Activated CD8-positive, alpha-beta memory T cell treated with anti-CD3 and anti-CD28 coated beads for 4 hours (primary cell): ENCODE data around the gene SSX1.
"Not testable (repeated sequence)": the region's sequence is repeated elsewhere in the genome, so short reads cannot be mapped to it uniquely, and the experiment has no call there.

ENCODE experiments used
- DNase-seq, 2 donors: peaks; one replicate each; pipeline ENCODE4 v3.0.0-alpha.2; 2020; ENCODE audit warnings: low read depth in 2 of 2

Gene SSX1

DNA sequence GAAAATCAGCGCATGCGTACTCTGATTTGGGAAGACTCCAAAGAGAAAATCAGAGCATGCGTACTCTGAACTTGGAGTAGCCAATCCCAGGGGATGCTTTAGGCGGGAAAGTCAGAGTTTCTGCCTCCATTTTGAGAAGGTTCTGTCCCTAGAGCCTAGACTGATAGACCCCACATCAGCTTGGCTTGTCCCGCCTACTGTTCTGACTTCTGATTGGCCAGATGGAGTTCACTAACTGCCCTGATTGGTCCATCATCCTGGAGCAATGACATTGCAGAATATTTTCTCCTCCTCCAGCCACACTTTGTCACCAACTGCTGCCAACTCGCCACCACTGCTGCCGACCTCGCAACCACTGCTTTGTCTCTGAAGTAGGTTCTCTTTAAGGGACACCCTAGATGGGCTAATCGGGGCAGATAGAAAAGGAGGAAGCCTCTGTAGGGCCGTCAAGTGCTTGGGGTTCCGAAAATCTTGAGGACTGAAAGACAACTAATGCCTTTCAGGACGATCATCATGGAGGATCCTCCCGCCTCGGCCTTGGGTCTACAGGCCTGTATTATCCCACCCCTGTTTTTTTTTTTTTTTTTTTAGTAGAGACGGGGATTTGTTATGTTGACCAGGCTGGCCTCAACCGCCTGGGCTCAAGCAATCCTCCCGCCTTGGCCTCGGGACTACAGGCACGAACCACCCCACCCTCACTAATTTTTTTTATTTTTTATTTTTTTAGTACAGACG is at the start of gene SSX1:
Gene SSX1, plus strand, starts transcription at position 331 of the 735 bp plus-strand sequence. CDS start 1,850 bp downstream, outside the sequence.
- not testable (repeated sequence) for DNase-seq

GRCh38 chrX:48214341-48214740 is 40.9 kb upstream of the SSX1 start:
- not testable (repeated sequence) for DNase-seq

DNA sequence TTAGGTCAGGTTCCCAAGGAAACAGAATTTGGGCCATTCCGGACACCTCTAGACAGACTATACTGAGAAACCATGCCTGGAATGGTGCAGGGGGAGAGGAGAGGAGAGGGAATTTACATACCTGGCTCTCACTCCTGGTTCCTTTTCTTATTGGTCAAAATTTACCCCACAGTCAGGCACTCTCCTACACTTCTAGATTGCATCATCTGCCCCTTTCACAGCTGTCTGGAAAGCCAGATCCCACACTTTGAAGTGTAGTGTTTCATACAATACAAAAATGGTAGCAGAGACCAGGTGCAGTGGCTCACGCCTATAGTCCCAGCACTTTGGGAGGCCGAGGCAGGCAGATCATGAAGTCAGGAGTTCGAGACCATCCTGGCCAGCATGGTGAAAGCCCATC is 31.0 kb upstream of the SSX1 start:
- not testable (repeated sequence) for DNase-seq

DNA sequence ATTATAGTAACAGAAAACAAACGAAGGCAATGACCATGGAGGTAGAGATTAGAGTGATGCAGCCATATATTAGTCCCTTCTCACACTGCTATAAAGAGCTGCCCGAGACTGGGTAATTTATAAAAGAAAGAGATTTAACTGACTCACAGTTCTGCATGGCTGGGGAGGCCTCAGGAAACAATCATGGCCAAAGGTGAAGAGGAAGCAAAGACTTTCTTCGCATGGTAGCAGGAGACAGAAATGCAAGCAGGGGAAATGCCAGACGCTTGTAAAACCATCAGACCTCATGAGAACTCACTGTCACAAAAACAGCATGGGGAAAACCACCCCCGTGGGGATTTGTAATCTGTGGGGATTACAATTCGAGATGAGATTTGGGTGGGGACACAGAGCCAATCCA is 2.2 kb upstream of the SSX1 start:
- not testable (repeated sequence) for DNase-seq

GRCh38 chrX:48274365-48274764 is 19.2 kb downstream of the SSX1 start:
- DNase-seq, result not testable (repeated sequence)

DNA sequence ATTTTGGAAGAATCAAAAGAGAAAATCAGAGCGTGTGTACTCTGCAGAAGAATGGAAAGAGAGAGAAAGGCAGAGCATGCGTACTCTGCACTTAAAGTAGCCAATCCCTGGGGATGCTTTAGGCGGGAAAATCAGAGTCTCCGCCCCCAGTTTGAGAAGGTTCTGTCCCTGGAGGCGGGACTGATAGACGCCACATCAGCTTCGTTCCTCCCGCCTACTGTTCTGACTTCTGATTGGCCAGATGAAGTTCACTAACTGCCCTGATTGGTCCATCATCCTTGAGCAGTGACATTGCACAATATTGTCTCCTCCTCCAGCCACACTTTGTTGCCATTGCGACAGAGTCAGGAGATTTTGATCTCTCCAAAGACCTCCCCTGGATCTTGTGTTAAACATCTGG is 23.8 kb downstream of the SSX1 start:
- DNase-seq, result no peak

DNA sequence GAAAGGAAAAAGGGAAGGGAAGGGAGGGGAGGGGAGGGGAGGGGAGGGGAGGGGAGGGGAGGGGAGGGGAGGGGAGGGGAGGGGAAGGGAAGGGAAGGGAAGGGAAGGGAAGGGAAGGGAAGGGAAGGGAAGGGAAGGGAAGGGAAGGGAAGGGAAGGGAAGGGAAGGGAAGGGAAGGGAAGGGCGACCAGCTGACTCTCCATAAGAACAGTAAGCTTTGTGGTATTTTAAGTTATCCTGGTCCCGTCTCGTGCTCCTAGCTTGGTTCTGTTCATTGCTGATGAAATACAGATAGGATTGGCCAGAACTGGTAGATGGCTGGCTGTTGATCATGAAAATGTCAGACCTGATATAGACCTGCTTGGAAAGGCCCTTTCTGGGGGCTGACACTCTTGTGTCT is 25.5 kb downstream of the SSX1 start:
- DNase-seq, result not testable (repeated sequence)

- no peak for DNase-seq
These were observed 51.0 kb downstream of the SSX1 start for GRCh38 chrX:48306175-48306574.

GRCh38 chrX:48313996-48314395 is 58.8 kb downstream of the SSX1 start:
- not testable (repeated sequence) for DNase-seq
